ENCODE data around the gene GULP1. TPM values are rescaled to one million over a fixed set of nuclear protein-coding genes. Genes with fewer than 3 reads are reported as not detected.
A peak's percentile ranks its signal among the peaks of the same experiment; 100 is the strongest.

GULP1 gene
- total RNA-seq, 1 experiment from 2014 or later, result 140 TPM

- no peak overlapping the region for H3K4me3 Mint-ChIP-seq
- Histone ChIP-seq H4K8ac (replicated peaks; ENCODE audit: insufficient read length, low read depth, low read length) (no peak overlapping the region), H2BK120ac (ENCODE audit: low read depth, low read length, poor library complexity, severe bottlenecking) (no peak overlapping the region), H3K27ac (ENCODE audit: insufficient read length, low read depth, low read length) (no peak overlapping the region), H2BK15ac (ENCODE audit: low read depth, low read length) (no peak overlapping the region), H3K9me3 (ENCODE audit: control insufficient read depth, low read depth, low read length) (no peaks in the 10 kb centered on the region), H4K91ac (ENCODE audit: insufficient read length, low read depth, low read length) (no peak overlapping the region), H2AK5ac (ENCODE audit: insufficient read length, low read length) (no peak overlapping the region), H3K14ac (ENCODE audit: insufficient read depth, low read length) (no peak overlapping the region), H4K5ac (ENCODE audit: insufficient read length, low read depth, low read length) (no peak overlapping the region), H3K56ac (ENCODE audit: insufficient read length, low read depth, low read length) (no peak overlapping the region), H3K4ac (ENCODE audit: low read depth, low read length) (no peak overlapping the region), H3K4me1 (ENCODE audit: insufficient read depth, low read length) (no peaks in the 10 kb centered on the region), H3T11ph (ENCODE audit: low read length) (no peak overlapping the region), H3K23me2 (ENCODE audit: insufficient read length, low read depth, low read length, poor library complexity, severe bottlenecking) (no peaks in the 10 kb centered on the region), H3K79me1 (ENCODE audit: insufficient read depth, low read depth, low read length, poor library complexity, severe bottlenecking) (no peaks in the 10 kb centered on the region), H2BK12ac (ENCODE audit: insufficient read length, low read depth, low read length) (no peak overlapping the region), H3K79me2 (ENCODE audit: insufficient read depth, low read length) (no peaks in the 10 kb centered on the region), H4K20me1 (ENCODE audit: control insufficient read depth, insufficient read depth, insufficient read length) (no peaks in the 10 kb centered on the region), H3K4me2 (ENCODE audit: insufficient read depth, insufficient read length, low read length) (no peak overlapping the region), H2BK20ac (ENCODE audit: low read depth, low read length, poor library complexity, severe bottlenecking) (no peak overlapping the region), H2AFZ (ENCODE audit: low read length) (no peak overlapping the region), H2BK5ac (ENCODE audit: insufficient read length, low read length) (no peak overlapping the region), H3K27me3 (ENCODE audit: insufficient read depth, low read length) (no peaks in the 10 kb centered on the region), H3K23ac (ENCODE audit: insufficient read length, low read depth, low read length) (no peak overlapping the region), H3K9ac (ENCODE audit: extremely low read depth, insufficient read length, low read length) (no peak overlapping the region), H3K18ac (ENCODE audit: insufficient read length, low read depth, low read length) (no peak overlapping the region)
- 0 out of 4 replicates have a peak, but pooled peaks cover 0 to 2% of the 10 kb centered on the region in 2 experiments for H3K4me1 Mint-ChIP-seq
- TF ChIP-seq CTCF (conservative IDR thresholded peaks at IDR 0.05), result no peak
- no CpG with 5 or more reads among the region's 1 CpG for WGBS (ENCODE audit: extremely low coverage, insufficient read length, low lambda C conversion rate)
- H3K27me3 Mint-ChIP-seq (ENCODE audit: low read depth), result no peaks in the 10 kb centered on the region
- H3K27ac Mint-ChIP-seq, result peak overlapping the region; percentile 15 to 86 (median 40); a peak in 5 of 7 replicates
- H3K9me3 Mint-ChIP-seq, result peaks cover 0 to 2% of the 10 kb centered on the region in 2 experiments; a peak in 2 of 5 replicates
- DNase-seq, result no peak
- peaks cover 24 to 31% (median 27%) of the 10 kb centered on the region in 3 experiments for H3K36me3 Mint-ChIP-seq (ENCODE audit: insufficient read depth in 1 of 3, low read depth in 3 of 3)
These were observed 235.5 kb downstream of the GULP1 start for GRCh38 chr2:188527141-188527540.
